NT2/D1 (cell line): Measurements from ENCODE around the gene ITPK1.

Experiments
- SUZ12 ChIP-seq: IDR thresholded peaks from 2 replicates; pipeline ENCODE4 v1.6.1; 2011; ENCODE audit not compliant: insufficient read length, insufficient read depth; ENCODE audit errors: extremely low read depth
- YY1 ChIP-seq: IDR thresholded peaks from 2 replicates; pipeline ENCODE4 v1.6.1; 2011; ENCODE audit not compliant: insufficient read length, insufficient read depth
- ZNF274 ChIP-seq: IDR thresholded peaks from 2 replicates; pipeline ENCODE4 v1.6.1; 2011; ENCODE audit warnings: mild to moderate bottlenecking, low read depth, low read length

DNA sequence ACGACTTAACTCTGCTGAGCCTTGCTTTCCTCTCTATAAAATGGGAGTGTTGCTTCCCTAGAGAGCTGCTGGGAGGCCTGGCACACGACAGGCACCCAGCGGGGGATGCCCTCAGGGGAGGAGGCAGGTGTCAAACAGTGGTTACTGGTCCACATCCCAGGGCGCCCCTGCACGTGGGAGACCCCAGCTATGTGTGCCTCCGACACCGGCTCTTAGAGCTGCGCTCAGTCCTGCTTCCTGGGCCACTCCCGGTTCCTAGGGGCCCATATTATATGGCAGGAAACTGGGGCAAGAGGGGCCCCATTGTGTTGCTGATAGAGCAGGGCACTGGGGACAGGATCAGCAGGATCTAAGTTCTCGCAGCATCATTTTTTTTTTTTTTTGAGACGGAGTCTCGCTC is 145.5 kb downstream of the ITPK1 start:
- no peak for TF ChIP-seq YY1
- TF ChIP-seq ZNF274, result no peak
- no peak for TF ChIP-seq SUZ12
